Measurements from ENCODE around the gene SLC27A2.

The SLC27A2 gene

GRCh38 chr15:50261981-50262380 lies 80.0 kb downstream of the SLC27A2 start:
- H3K27me3 Mint-ChIP-seq (ENCODE audit: low read depth, poor library complexity), result peaks cover 11% of the 10 kb centered on the region
- no peak overlapping the region for H3K27ac Mint-ChIP-seq
- TF ChIP-seq CTCF (IDR thresholded peaks at IDR 0.05), result no peak
- DNase-seq, result no peak
- H3K36me3 Mint-ChIP-seq (ENCODE audit: low read depth), result no peaks in the 10 kb centered on the region
- H3K9me3 Mint-ChIP-seq, result no peaks in the 10 kb centered on the region
- H3K4me1 Mint-ChIP-seq, result peaks cover 5% of the 10 kb centered on the region
- no peak overlapping the region for H3K4me3 Mint-ChIP-seq

- Mint-ChIP-seq H3K36me3 (ENCODE audit: low read depth) (no peaks in the 10 kb centered on the region), H3K27me3 (ENCODE audit: low read depth, poor library complexity) (peaks cover 7% of the 10 kb centered on the region), H3K4me1 (peaks cover 5% of the 10 kb centered on the region), H3K4me3 (no peak overlapping the region), H3K9me3 (no peaks in the 10 kb centered on the region), H3K27ac (no peak overlapping the region)
- TF ChIP-seq CTCF (IDR thresholded peaks at IDR 0.05), result no peak
- no peak for DNase-seq
These were observed 80.5 kb downstream of the SLC27A2 start for GRCh38 chr15:50262533-50262932.

GRCh38 chr15:50265620-50266019 lies 83.6 kb downstream of the SLC27A2 start, which contains the start of gene HDC:
HDC (minus strand) TSS chr15:50265726; CDS start chr15:50265623, 103 bp downstream.
- Mint-ChIP-seq H3K9me3 (no peaks in the 10 kb centered on the region), H3K36me3 (ENCODE audit: low read depth) (no peaks in the 10 kb centered on the region), H3K27me3 (ENCODE audit: low read depth, poor library complexity) (peaks cover 7% of the 10 kb centered on the region), H3K4me3 (no peak within 1 kb of the TSS), H3K4me1 (peaks cover 5% of the 10 kb centered on the region), H3K27ac (no peak within 1 kb of the TSS)
- DNase-seq, result no peak
- TF ChIP-seq CTCF (IDR thresholded peaks at IDR 0.05), result no peak

GRCh38 chr15:50267577-50267976 lies 85.6 kb downstream of the SLC27A2 start:
- Mint-ChIP-seq H3K27ac (no peak overlapping the region), H3K4me3 (no peak overlapping the region), H3K27me3 (ENCODE audit: low read depth, poor library complexity) (peaks cover 7% of the 10 kb centered on the region), H3K4me1 (peaks cover 5% of the 10 kb centered on the region), H3K36me3 (ENCODE audit: low read depth) (no peaks in the 10 kb centered on the region), H3K9me3 (no peaks in the 10 kb centered on the region)
- no peak for DNase-seq
- TF ChIP-seq CTCF (IDR thresholded peaks at IDR 0.05), result no peak

- Mint-ChIP-seq H3K9me3 (no peaks in the 10 kb centered on the region), H3K27me3 (ENCODE audit: low read depth, poor library complexity) (no peaks in the 10 kb centered on the region), H3K4me1 (no peaks in the 10 kb centered on the region), H3K27ac (no peak overlapping the region), H3K36me3 (ENCODE audit: low read depth) (peaks cover 3% of the 10 kb centered on the region), H3K4me3 (no peak overlapping the region)
- no peak for TF ChIP-seq CTCF (IDR thresholded peaks at IDR 0.05)
- no peak for DNase-seq
These were observed 93.1 kb downstream of the SLC27A2 start for GRCh38 chr15:50275091-50275490.

- H3K36me3 Mint-ChIP-seq (ENCODE audit: low read depth), result peaks cover 5% of the 10 kb centered on the region
- no peak for TF ChIP-seq CTCF (IDR thresholded peaks at IDR 0.05)
- H3K27ac Mint-ChIP-seq, result no peak overlapping the region
- DNase-seq, result no peak
- H3K4me3 Mint-ChIP-seq, result no peak overlapping the region
- H3K27me3 Mint-ChIP-seq (ENCODE audit: low read depth, poor library complexity), result no peaks in the 10 kb centered on the region
- no peaks in the 10 kb centered on the region for H3K9me3 Mint-ChIP-seq
- H3K4me1 Mint-ChIP-seq, result no peaks in the 10 kb centered on the region
These were observed 93.9 kb downstream of the SLC27A2 start for GRCh38 chr15:50275908-50276307.

Data from nephron progenitor cell (in vitro differentiated cells).